Measurements from ENCODE around the gene ZNF592. TPM values are rescaled to one million over a fixed set of nuclear protein-coding genes. Genes with fewer than 3 reads are reported as not detected.

Gene ZNF592
- total and polyA plus RNA-seq, 2 of the 13 experiments (the other 11 are each of a cell fraction or from before 2014, with no cell fraction given): 8.2 to 9.8 TPM

DNA sequence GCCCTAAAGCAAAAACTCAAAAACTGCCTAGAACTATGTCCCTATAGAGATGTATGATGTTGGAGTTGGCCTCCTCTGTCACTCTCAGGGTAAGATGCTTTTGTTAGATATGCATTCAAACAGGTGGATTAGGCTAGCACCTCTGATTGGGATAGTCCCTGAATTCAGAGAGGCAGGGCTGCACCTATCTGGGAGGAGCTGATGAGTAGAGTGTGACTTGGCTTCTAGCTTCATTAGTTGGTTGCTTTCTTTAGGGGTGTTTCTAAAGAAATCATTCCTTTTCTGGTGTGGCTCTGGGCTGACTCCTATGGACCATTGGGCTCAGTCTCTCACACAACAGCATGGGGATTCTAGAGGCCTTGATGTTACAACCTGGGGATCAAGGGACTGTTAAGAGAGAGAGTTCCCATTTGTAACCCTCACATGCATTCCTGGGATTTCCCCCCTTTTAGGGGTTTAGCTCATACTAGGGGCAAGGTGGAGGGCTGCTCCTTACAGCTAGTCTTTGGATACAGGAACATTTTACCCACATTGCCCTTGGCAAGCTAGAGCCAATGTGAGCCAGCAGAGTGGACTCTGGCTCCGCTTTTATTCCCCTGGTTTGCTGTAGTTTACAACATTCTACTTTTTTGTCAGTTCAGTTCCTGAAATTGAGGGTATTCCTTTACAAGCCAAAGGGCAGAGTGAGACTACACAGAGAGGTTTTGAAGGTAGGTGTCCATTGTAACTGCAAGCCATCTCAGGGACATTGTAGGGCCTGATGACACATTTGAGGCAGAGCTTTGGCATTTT is 7.5 kb downstream of the ZNF592 start:
- TF ChIP-seq, protein P1, sequence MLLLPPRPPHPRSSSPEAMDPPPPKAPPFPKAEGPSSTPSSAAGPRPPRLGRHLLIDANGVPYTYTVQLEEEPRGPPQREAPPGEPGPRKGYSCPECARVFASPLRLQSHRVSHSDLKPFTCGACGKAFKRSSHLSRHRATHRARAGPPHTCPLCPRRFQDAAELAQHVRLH (CRISPR knock-in tag; IDR thresholded peaks at IDR 0.05; ENCODE audit: borderline replicate concordance, low read depth): no peak
- TF ChIP-seq YEATS2 (CRISPR knock-in tag; IDR thresholded peaks at IDR 0.05; ENCODE audit: borderline replicate concordance) (no peak), ZNF761 (CRISPR knock-in tag; conservative IDR thresholded peaks at IDR 0.05) (no peak), ZNF614 (CRISPR knock-in tag; IDR thresholded peaks at IDR 0.05; ENCODE audit: borderline replicate concordance) (no peak), ZNF124 (CRISPR knock-in tag; IDR thresholded peaks at IDR 0.05) (no peak)
- Histone ChIP-seq H3K27me3 (ENCODE audit: control insufficient read depth in 1 of 2, insufficient read depth in 2 of 2, low read length in 2 of 2) (no peaks in the 10 kb centered on the region), H3K4me1 (ENCODE audit: insufficient read depth, low read length) (peaks cover 85% of the 10 kb centered on the region), H3K9me3 (ENCODE audit: low read length) (no peaks in the 10 kb centered on the region), H3K27ac (ENCODE audit: extremely low read length, insufficient read depth, low read length) (peak overlapping the region; percentile 43), H3K9ac (ENCODE audit: insufficient read depth, low read depth, low read length) (no peak overlapping the region), H3K4me2 (ENCODE audit: low read depth, low read length) (no peak overlapping the region), H2AFZ (ENCODE audit: low read length) (no peak overlapping the region), H3K4me3 (replicated peaks in 1 of 3; ENCODE audit: insufficient read depth in 1 of 3, low read depth in 2 of 3, low read length in 3 of 3) (no peak overlapping the region), H3K36me3 (replicated peaks in 1 of 2; ENCODE audit: control insufficient read depth in 1 of 2, insufficient read depth in 2 of 2, low read length in 2 of 2) (no peaks in the 10 kb centered on the region), H4K20me1 (ENCODE audit: insufficient read depth, low read length) (peaks cover 28% of the 10 kb centered on the region), H3K79me2 (ENCODE audit: insufficient read depth, low read length) (peaks cover 93% of the 10 kb centered on the region)
- 92% methylated on average over 1 of the region's 1 CpG for WGBS (ENCODE audit: low lambda C conversion rate)
- intact Hi-C loops (cut with micrococcal nuclease; ENCODE audit: unreplicated experiment) (loop anchor here (10.0 kb wide), 1 partner anchor 59 kb away; the partner anchor contains the start of gene ALPK3), in situ Hi-C loops (cut with HindIII; ENCODE audit: extremely low pct_ligation_motif_present, low pct_unique_long_range_greater_than_20kb) (no loop called here)
- no peak for ATAC-seq
- CTCF ChIA-PET (ENCODE audit: low intra/inter-chr PET ratio, low total read pairs): no interaction called here
- BruUV-seq (replicated peaks): no TSS peak
- POLR2A ChIA-PET: interaction anchor here (0.7 kb wide), 1 partner anchor 149 kb away, joined by 3 read pairs; no protein-coding TSS in a partner anchor
- no peak for DNase-seq (ENCODE audit: low spot score)
- no peak for FAIRE-seq

DNA sequence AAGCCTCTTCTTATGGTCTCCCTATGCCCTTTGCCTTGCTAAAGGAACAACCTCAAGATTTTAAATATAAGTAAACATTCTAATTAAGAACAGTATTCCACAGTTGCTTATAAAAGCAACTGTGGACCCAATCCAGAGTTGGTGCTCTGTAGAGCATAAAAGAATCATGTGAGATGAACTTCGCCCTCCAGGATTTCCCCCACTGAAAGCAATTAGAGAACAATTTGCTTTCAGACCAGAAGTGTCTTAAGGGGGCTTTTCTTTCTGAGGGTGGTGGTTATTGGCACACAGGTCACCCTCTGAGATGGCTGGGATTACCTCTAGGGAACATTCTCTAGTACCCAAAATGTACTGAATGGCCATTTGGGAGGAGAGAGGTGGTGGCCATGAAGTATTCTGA is 10.6 kb downstream of the ZNF592 start:
- POLR2A ChIA-PET: no interaction called here
- ATAC-seq (no peak), DNase-seq (ENCODE audit: low spot score) (no peak), FAIRE-seq (no peak)
- TF ChIP-seq, protein P2, sequence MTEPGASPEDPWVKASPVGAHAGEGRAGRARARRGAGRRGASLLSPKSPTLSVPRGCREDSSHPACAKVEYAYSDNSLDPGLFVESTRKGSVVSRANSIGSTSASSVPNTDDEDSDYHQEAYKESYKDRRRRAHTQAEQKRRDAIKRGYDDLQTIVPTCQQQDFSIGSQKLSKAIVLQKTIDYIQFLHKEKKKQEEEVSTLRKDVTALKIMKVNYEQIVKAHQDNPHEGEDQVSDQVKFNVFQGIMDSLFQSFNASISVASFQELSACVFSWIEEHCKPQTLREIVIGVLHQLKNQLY (CRISPR knock-in tag; IDR thresholded peaks at IDR 0.05): no peak
- TF ChIP-seq, protein P3, sequence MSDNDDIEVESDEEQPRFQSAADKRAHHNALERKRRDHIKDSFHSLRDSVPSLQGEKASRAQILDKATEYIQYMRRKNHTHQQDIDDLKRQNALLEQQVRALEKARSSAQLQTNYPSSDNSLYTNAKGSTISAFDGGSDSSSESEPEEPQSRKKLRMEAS (IDR thresholded peaks at IDR 0.05): no peak
- TF ChIP-seq CREB1 (IDR thresholded peaks at IDR 0.05) (no peak), CREB1 (CRISPR knock-in tag; IDR thresholded peaks at IDR 0.05) (no peak)
- H3K9ac ChIP-seq (ENCODE audit: insufficient read depth, low read depth, low read length): no peak overlapping the region
- BruUV-seq (replicated peaks): no TSS peak
- no peaks in the 10 kb centered on the region for H3K36me3 ChIP-seq (replicated peaks in 1 of 2; ENCODE audit: control insufficient read depth in 1 of 2, insufficient read depth in 2 of 2, low read length in 2 of 2)
- peaks cover 93% of the 10 kb centered on the region for H3K79me2 ChIP-seq (ENCODE audit: insufficient read depth, low read length)
- H3K9me3 ChIP-seq (ENCODE audit: low read length): no peaks in the 10 kb centered on the region
- H3K4me3 ChIP-seq (replicated peaks in 1 of 3; ENCODE audit: insufficient read depth in 1 of 3, low read depth in 2 of 3, low read length in 3 of 3): no peak overlapping the region
- H3K4me1 ChIP-seq (ENCODE audit: insufficient read depth, low read length): peaks cover 85% of the 10 kb centered on the region
- no peaks in the 10 kb centered on the region for H3K27me3 ChIP-seq (ENCODE audit: control insufficient read depth in 1 of 2, insufficient read depth in 2 of 2, low read length in 2 of 2)
- H3K4me2 ChIP-seq (ENCODE audit: low read depth, low read length): no peak overlapping the region
- whole genome bisulfite sequencing (ENCODE audit: low lambda C conversion rate): 92% methylated on average over 1 of the region's 1 CpG
- no peak overlapping the region for H3K27ac ChIP-seq (ENCODE audit: extremely low read length, insufficient read depth, low read length)
- intact Hi-C loops (cut with micrococcal nuclease; ENCODE audit: unreplicated experiment) (loop anchor here (10.0 kb wide), 1 partner anchor 56 kb away; the partner anchor contains the start of gene ALPK3), in situ Hi-C loops (cut with HindIII; ENCODE audit: extremely low pct_ligation_motif_present, low pct_unique_long_range_greater_than_20kb) (no loop called here)
- no peak overlapping the region for H2AFZ ChIP-seq (ENCODE audit: low read length)
- H4K20me1 ChIP-seq (ENCODE audit: insufficient read depth, low read length): peaks cover 23% of the 10 kb centered on the region; the same call in 1 of the 2 replicates
- CTCF ChIA-PET (ENCODE audit: low intra/inter-chr PET ratio, low total read pairs): no interaction called here
